HL-60 (cell line): ENCODE data around the gene AQP1.

ENCODE experiments used
- DNase-seq, 2 experiments: peaks; one replicate each; pipeline ENCODE4 v3.0.0-alpha.2; 2010 to 2020; ENCODE audit warnings: low read depth in 1 of 2, low spot score in 1 of 2
- H3K27ac ChIP-seq: fragments of 250-450 bp; sonication (Bioruptor Pico); replicated peaks from 2 replicates; pipeline ENCODE4 v1.5.1; 2020; ENCODE audit warnings: mild to moderate bottlenecking, moderate library complexity
- H3K27me3 ChIP-seq: fragments of 250-450 bp; sonication (Bioruptor Pico); 2 replicates; pipeline ENCODE4 v1.5.1; 2021; ENCODE audit warnings: mild to moderate bottlenecking, moderate library complexity; ENCODE audit not compliant: insufficient read depth, poor library complexity, severe bottlenecking
- H3K4me3 ChIP-seq: replicated peaks from 2 replicates; pipeline ENCODE4 v1.5.1; 2011; ENCODE audit warnings: mild to moderate bottlenecking, control low read depth, low read length; ENCODE audit not compliant: insufficient read depth
- GABPA ChIP-seq: IDR thresholded peaks from 2 replicates; pipeline ENCODE4 v1.6.1; 2012; ENCODE audit warnings: low read depth
- POLR2AphosphoS5 ChIP-seq: IDR thresholded peaks from 2 replicates; pipeline ENCODE4 v1.6.1; 2012; ENCODE audit warnings: low read depth
- REST ChIP-seq: IDR thresholded peaks from 2 replicates; pipeline ENCODE4 v1.6.1; 2012; ENCODE audit warnings: low read depth; ENCODE audit not compliant: insufficient replicate concordance
- SPI1 ChIP-seq: IDR thresholded peaks from 2 replicates; pipeline ENCODE4 v1.6.1; 2012; ENCODE audit warnings: low read depth, mild to moderate bottlenecking, borderline replicate concordance
- TF ChIP-seq, protein P1 (sequence below): IDR thresholded peaks from one replicate; pipeline ENCODE4 v1.5.1; 2011; ENCODE audit warnings: low read length, control low read depth, inconsistent platforms; ENCODE audit not compliant: insufficient read depth

The AQP1 gene

DNA sequence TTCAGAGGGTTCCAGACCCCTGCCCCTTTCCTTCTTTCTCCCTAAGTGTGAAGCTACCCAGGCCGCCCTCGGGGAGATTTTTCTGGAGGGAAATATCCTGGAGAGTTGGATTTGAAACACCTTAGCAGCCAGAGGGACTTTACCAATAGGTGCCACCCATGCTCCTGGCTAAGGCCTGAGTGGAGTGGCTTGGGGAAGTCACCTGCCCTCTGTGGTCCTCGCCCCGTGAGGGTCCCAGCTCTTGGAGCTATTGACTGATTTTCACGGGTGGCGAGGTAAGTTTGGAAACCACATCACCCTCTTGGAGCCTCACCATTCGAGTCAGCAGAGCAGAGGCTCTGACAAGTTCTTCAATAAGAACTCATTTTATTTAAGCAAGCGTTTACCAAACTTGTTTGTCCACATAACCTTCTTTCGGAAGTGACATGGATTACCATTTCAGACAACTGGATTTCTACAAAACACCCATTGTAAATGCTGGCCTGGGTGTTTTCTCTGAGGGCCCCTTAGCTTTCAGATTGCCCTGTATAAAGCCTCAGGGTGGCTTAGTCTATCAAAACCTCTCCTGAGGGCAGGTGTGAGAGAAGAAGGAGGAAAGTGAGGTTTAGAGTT, 20.4 kb downstream of the AQP1 start:
- H3K27me3 ChIP-seq, result no peaks in the 10 kb centered on the region
- no peak overlapping the region for H3K4me3 ChIP-seq
- H3K27ac ChIP-seq, result no peak overlapping the region
- DNase-seq, result no peak
- TF ChIP-seq SPI1 (no peak), REST (no peak), GABPA (no peak), POLR2AphosphoS5 (no peak)
- TF ChIP-seq, protein P1, sequence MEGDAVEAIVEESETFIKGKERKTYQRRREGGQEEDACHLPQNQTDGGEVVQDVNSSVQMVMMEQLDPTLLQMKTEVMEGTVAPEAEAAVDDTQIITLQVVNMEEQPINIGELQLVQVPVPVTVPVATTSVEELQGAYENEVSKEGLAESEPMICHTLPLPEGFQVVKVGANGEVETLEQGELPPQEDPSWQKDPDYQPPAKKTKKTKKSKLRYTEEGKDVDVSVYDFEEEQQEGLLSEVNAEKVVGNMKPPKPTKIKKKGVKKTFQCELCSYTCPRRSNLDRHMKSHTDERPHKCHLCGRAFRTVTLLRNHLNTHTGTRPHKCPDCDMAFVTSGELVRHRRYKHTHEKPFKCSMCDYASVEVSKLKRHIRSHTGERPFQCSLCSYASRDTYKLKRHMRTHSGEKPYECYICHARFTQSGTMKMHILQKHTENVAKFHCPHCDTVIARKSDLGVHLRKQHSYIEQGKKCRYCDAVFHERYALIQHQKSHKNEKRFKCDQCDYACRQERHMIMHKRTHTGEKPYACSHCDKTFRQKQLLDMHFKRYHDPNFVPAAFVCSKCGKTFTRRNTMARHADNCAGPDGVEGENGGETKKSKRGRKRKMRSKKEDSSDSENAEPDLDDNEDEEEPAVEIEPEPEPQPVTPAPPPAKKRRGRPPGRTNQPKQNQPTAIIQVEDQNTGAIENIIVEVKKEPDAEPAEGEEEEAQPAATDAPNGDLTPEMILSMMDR, result no peak

GRCh38 chr7:30932562-30932961, 20.9 kb downstream of the AQP1 start:
- H3K27ac ChIP-seq, result no peak overlapping the region
- no peak for DNase-seq
- TF ChIP-seq GABPA, result no peak
- TF ChIP-seq POLR2AphosphoS5, result no peak
- no peak for TF ChIP-seq SPI1
- TF ChIP-seq, protein P1, result no peak
- no peak for TF ChIP-seq REST
- no peak overlapping the region for H3K4me3 ChIP-seq
- no peaks in the 10 kb centered on the region for H3K27me3 ChIP-seq

DNA sequence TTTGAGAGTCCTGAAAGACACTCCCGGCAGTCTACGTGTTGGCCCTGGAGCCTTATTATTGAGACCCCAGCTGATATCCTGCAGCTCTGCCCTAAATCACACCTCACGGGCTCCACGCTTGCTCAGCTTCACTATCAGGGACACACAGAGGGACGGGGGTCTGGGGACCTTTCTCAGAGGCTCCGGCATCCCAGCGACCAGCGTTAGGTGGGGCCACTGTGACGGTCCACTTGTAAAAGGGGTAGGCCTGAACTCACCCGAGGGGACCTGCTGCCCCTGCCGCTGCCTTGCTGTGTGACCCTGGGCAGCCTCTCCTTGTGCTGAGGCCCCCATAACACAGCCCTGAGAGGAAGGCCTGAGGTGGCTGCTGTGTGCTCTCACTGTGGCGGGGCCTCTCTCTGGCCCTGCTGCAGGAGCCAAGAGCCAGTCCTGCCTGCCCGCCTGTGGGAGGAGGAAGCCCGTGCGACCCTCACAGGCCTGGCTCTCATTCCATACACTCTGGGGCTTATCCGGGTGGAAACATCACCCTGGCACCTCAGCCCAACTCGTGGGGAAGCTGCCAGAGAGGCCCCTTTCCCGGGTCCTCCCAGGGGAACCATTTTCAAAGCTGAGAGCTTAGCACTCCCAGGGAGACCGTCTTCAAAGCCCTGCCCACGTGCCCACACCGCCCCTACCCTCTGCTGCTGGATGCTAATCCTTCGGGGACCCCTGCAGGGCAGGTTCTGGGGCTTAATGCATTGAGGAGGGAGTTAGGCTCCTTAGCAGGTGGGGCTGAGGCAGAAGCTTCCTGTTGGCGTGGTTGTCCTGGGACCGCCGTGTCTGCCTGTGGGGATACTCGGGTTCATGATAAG, 21.7 kb downstream of the AQP1 start:
- DNase-seq, result no peak
- no peak for TF ChIP-seq SPI1
- no peak for TF ChIP-seq REST
- no peak for TF ChIP-seq GABPA
- no peak for TF ChIP-seq POLR2AphosphoS5
- TF ChIP-seq, protein P1, result no peak
- Histone ChIP-seq H3K27me3 (peaks cover 3% of the 10 kb centered on the region), H3K27ac (no peak overlapping the region), H3K4me3 (no peak overlapping the region)
